ENCODE results near the gene ZEB1.
"Not testable (repeated sequence)": the region's sequence is repeated elsewhere in the genome, so short reads cannot be mapped to it uniquely, and the experiment has no call there.

ZEB1 gene

DNA sequence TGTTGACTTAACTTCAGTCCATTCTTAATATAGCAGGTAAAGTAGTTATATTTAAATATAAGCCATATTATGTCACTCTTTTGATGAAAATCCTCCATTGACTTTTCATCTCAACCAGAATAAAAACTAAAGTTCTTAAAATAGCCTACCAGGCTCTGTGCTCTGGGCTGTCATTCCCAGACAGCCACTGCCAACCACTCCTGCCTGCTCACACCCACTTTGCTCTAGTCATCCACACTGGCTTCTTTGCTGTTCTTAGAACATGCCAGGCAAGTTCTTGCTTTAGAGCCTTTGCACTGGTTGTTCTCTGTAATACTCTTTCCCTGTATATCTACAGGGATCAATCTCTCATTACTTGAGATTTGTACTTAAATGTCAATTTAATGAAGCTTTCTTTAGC lies 80.6 kb downstream of the ZEB1 start:
- Histone ChIP-seq H3K4ac (ENCODE audit: low read depth, low read length) (no peak overlapping the region), H2BK5ac (ENCODE audit: low read length) (no peak overlapping the region), H4K8ac (ENCODE audit: low read depth, low read length) (no peak overlapping the region), H3K56ac (ENCODE audit: low read length) (no peak overlapping the region), H3K23ac (ENCODE audit: low read length) (no peak overlapping the region), H3K9ac (ENCODE audit: low read length) (no peak overlapping the region), H3K4me2 (ENCODE audit: low read length) (no peak overlapping the region), H3K79me1 (ENCODE audit: low read length) (no peaks in the 10 kb centered on the region), H2AK5ac (ENCODE audit: low read length) (no peak overlapping the region), H2BK15ac (replicated peaks; ENCODE audit: low read depth) (no peak overlapping the region), H3K4me1 (ENCODE audit: control insufficient read depth, low read depth, low read length) (no peaks in the 10 kb centered on the region), H2BK120ac (ENCODE audit: low read depth, low read length) (no peak overlapping the region), H3K4me3 (ENCODE audit: low read length) (no peak overlapping the region), H3K27me3 (ENCODE audit: insufficient read depth, low read length, poor library complexity) (no peaks in the 10 kb centered on the region), H3K36me3 (ENCODE audit: control insufficient read depth, insufficient read depth, low read length) (no peaks in the 10 kb centered on the region), H3K79me2 (ENCODE audit: control insufficient read depth, insufficient read depth, low read length) (no peaks in the 10 kb centered on the region), H3K27ac (ENCODE audit: low read depth, low read length) (no peak overlapping the region), H4K5ac (ENCODE audit: low read length) (no peak overlapping the region), H3K18ac (ENCODE audit: low read length) (no peak overlapping the region)
- DNase-seq: no peak

DNA sequence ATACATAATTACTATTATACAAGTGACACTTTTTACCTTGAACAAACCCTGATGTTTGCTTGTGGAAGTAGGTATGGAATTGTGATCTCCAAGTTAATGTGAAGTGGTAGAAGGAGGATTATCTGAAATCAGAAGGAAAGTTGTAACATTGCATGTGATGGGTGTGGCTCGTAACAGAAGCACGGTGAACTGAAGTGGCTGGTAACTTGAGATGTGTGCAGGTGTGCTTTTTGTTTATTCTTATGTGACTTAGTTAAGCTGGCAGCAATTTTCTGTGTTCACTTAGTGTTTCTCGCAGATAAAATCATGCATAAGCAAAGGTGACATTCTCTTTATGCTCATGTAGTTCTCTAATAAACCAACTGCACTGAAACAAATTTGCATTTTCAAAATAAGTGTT lies 82.3 kb downstream of the ZEB1 start:
- Histone ChIP-seq H3K79me2 (ENCODE audit: control insufficient read depth, insufficient read depth, low read length) (no peaks in the 10 kb centered on the region), H4K5ac (ENCODE audit: low read length) (no peak overlapping the region), H3K4ac (ENCODE audit: low read depth, low read length) (no peak overlapping the region), H2AK5ac (ENCODE audit: low read length) (no peak overlapping the region), H4K8ac (ENCODE audit: low read depth, low read length) (no peak overlapping the region), H3K4me1 (ENCODE audit: control insufficient read depth, low read depth, low read length) (no peaks in the 10 kb centered on the region), H2BK120ac (ENCODE audit: low read depth, low read length) (no peak overlapping the region), H3K23ac (ENCODE audit: low read length) (no peak overlapping the region), H3K27ac (ENCODE audit: low read depth, low read length) (no peak overlapping the region), H3K27me3 (ENCODE audit: insufficient read depth, low read length, poor library complexity) (no peaks in the 10 kb centered on the region), H3K4me3 (ENCODE audit: low read length) (no peak overlapping the region), H2BK15ac (replicated peaks; ENCODE audit: low read depth) (no peak overlapping the region), H3K18ac (ENCODE audit: low read length) (no peak overlapping the region), H2BK5ac (ENCODE audit: low read length) (no peak overlapping the region), H3K9ac (ENCODE audit: low read length) (no peak overlapping the region), H3K56ac (ENCODE audit: low read length) (no peak overlapping the region), H3K79me1 (ENCODE audit: low read length) (no peaks in the 10 kb centered on the region), H3K36me3 (ENCODE audit: control insufficient read depth, insufficient read depth, low read length) (no peaks in the 10 kb centered on the region), H3K4me2 (ENCODE audit: low read length) (no peak overlapping the region)
- DNase-seq: no peak
- WGBS (ENCODE audit: extremely low coverage, insufficient coverage, low lambda C conversion rate): no CpG with 5 or more reads among the region's 3 CpGs

DNA sequence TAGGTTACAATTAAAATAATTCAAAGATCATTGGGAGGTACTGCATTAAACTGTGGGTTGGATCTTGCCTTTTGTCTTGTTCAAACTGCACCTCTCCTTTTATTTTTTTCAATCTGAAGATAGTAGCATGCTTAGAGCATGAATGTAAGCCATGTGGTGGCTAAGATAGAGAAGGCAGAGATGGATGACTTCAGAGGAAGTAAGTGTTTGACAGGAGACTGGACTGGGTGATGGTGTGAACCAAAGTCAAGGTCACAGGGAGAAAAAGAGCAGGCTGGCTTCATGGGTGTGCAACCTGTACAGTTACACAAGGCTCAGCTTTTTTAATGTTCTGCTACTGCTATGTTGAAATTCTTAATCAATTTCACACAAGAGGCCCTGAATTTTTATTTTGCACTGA lies 85.6 kb downstream of the ZEB1 start:
- Histone ChIP-seq H2AK5ac (ENCODE audit: low read length) (no peak overlapping the region), H2BK15ac (replicated peaks; ENCODE audit: low read depth) (no peak overlapping the region), H3K23ac (ENCODE audit: low read length) (no peak overlapping the region), H3K56ac (ENCODE audit: low read length) (no peak overlapping the region), H3K18ac (ENCODE audit: low read length) (no peak overlapping the region), H3K9ac (ENCODE audit: low read length) (no peak overlapping the region), H3K79me1 (ENCODE audit: low read length) (no peaks in the 10 kb centered on the region), H2BK120ac (ENCODE audit: low read depth, low read length) (no peak overlapping the region), H4K8ac (ENCODE audit: low read depth, low read length) (no peak overlapping the region), H3K79me2 (ENCODE audit: control insufficient read depth, insufficient read depth, low read length) (no peaks in the 10 kb centered on the region), H4K5ac (ENCODE audit: low read length) (no peak overlapping the region), H2BK5ac (ENCODE audit: low read length) (no peak overlapping the region), H3K36me3 (ENCODE audit: control insufficient read depth, insufficient read depth, low read length) (no peaks in the 10 kb centered on the region), H3K27me3 (ENCODE audit: insufficient read depth, low read length, poor library complexity) (no peaks in the 10 kb centered on the region), H3K4me2 (ENCODE audit: low read length) (no peak overlapping the region), H3K4me1 (ENCODE audit: control insufficient read depth, low read depth, low read length) (no peaks in the 10 kb centered on the region), H3K4me3 (ENCODE audit: low read length) (no peak overlapping the region), H3K27ac (ENCODE audit: low read depth, low read length) (no peak overlapping the region), H3K4ac (ENCODE audit: low read depth, low read length) (no peak overlapping the region)
- DNase-seq: no peak

DNA sequence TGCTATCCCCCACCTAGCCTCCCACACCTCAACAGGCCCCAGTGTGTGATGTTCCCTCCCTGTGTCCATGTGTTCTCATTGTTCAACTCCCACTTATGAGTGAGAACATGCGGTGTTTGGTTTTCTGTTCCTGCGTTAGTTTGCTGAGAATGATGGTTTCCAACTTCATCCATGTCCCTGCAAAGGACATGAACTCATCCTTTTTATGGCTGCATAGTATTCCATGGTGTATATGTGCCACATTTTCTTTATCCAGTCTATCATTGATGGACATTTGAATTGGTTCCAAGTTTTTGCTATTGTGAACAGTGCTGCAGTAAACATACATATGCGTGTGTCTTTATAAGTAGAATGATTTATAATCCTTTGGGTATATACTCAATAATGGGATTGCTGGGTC lies 86.8 kb downstream of the ZEB1 start:
- not testable (repeated sequence) for H3K27ac ChIP-seq (ENCODE audit: low read depth, low read length); H3K79me1 ChIP-seq (ENCODE audit: low read length); H3K79me2 ChIP-seq (ENCODE audit: control insufficient read depth, insufficient read depth, low read length); H2BK120ac ChIP-seq (ENCODE audit: low read depth, low read length); H4K5ac ChIP-seq (ENCODE audit: low read length); H3K4me2 ChIP-seq (ENCODE audit: low read length); H3K36me3 ChIP-seq (ENCODE audit: control insufficient read depth, insufficient read depth, low read length); H2BK5ac ChIP-seq (ENCODE audit: low read length); H3K56ac ChIP-seq (ENCODE audit: low read length); H3K4me1 ChIP-seq (ENCODE audit: control insufficient read depth, low read depth, low read length); H3K18ac ChIP-seq (ENCODE audit: low read length); H3K9ac ChIP-seq (ENCODE audit: low read length); H2BK15ac ChIP-seq (replicated peaks; ENCODE audit: low read depth); H3K27me3 ChIP-seq (ENCODE audit: insufficient read depth, low read length, poor library complexity); H2AK5ac ChIP-seq (ENCODE audit: low read length); H3K4me3 ChIP-seq (ENCODE audit: low read length); H3K23ac ChIP-seq (ENCODE audit: low read length); DNase-seq; H3K4ac ChIP-seq (ENCODE audit: low read depth, low read length); H4K8ac ChIP-seq (ENCODE audit: low read depth, low read length)
- no CpG with 5 or more reads among the region's 3 CpGs for WGBS (ENCODE audit: extremely low coverage, insufficient coverage, low lambda C conversion rate)

DNA sequence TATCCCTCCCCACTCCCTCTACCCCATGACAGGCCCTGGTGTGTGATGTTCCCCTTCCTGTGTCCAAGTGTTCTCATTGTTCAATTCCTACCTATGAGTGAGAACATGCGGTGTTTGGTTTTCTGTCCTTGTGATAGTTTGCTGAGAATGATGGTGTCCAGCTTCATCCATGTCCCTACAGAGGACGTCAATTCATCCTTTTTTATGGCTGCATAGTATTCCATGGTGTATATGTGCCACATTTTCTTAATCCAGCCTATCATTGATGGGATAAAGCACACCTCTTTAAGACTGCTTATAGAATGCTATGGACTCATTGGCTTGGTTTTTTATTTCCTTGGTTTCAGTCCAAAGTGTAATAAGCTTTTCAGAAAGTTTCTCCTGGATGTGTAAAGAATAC lies 93.4 kb downstream of the ZEB1 start:
- H3K79me1 ChIP-seq (ENCODE audit: low read length); H2BK5ac ChIP-seq (ENCODE audit: low read length); H2BK15ac ChIP-seq (replicated peaks; ENCODE audit: low read depth); H4K8ac ChIP-seq (ENCODE audit: low read depth, low read length); H3K27ac ChIP-seq (ENCODE audit: low read depth, low read length); H4K5ac ChIP-seq (ENCODE audit: low read length); H3K4ac ChIP-seq (ENCODE audit: low read depth, low read length); H3K79me2 ChIP-seq (ENCODE audit: control insufficient read depth, insufficient read depth, low read length); H2AK5ac ChIP-seq (ENCODE audit: low read length); DNase-seq; H3K4me3 ChIP-seq (ENCODE audit: low read length); H3K56ac ChIP-seq (ENCODE audit: low read length); H3K9ac ChIP-seq (ENCODE audit: low read length); H3K36me3 ChIP-seq (ENCODE audit: control insufficient read depth, insufficient read depth, low read length); H3K23ac ChIP-seq (ENCODE audit: low read length); H3K4me2 ChIP-seq (ENCODE audit: low read length); H3K18ac ChIP-seq (ENCODE audit: low read length); H3K4me1 ChIP-seq (ENCODE audit: control insufficient read depth, low read depth, low read length); H3K27me3 ChIP-seq (ENCODE audit: insufficient read depth, low read length, poor library complexity); H2BK120ac ChIP-seq (ENCODE audit: low read depth, low read length): not testable (repeated sequence)
- no CpG with 5 or more reads among the region's 2 CpGs for WGBS (ENCODE audit: extremely low coverage, insufficient coverage, low lambda C conversion rate)

DNA sequence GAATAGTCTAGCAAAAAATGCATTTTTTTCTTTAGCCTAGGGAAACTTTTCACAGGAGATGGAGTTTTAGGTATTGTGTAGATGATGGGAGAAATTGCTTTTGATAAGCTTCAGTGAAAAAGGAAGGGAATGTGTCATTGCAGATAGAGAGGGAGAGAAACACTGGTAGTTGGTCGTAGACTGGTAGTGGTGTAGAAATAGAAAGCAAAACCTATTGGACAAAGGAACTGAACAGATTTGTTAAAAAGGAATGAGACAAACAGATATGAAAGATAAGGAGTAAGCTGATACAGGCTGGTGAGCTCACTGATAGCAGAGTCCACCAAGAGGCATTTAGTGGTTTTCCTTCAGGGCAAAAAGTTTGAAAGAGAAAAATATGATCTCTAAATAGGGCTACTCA lies 94.3 kb downstream of the ZEB1 start:
- Histone ChIP-seq H3K18ac (ENCODE audit: low read length) (no peak overlapping the region), H2BK120ac (ENCODE audit: low read depth, low read length) (no peak overlapping the region), H3K4me1 (ENCODE audit: control insufficient read depth, low read depth, low read length) (no peaks in the 10 kb centered on the region), H2BK5ac (ENCODE audit: low read length) (no peak overlapping the region), H3K27ac (ENCODE audit: low read depth, low read length) (no peak overlapping the region), H3K56ac (ENCODE audit: low read length) (no peak overlapping the region), H3K4me3 (ENCODE audit: low read length) (no peak overlapping the region), H3K36me3 (ENCODE audit: control insufficient read depth, insufficient read depth, low read length) (no peaks in the 10 kb centered on the region), H4K5ac (ENCODE audit: low read length) (no peak overlapping the region), H3K9ac (ENCODE audit: low read length) (no peak overlapping the region), H4K8ac (ENCODE audit: low read depth, low read length) (no peak overlapping the region), H3K27me3 (ENCODE audit: insufficient read depth, low read length, poor library complexity) (no peaks in the 10 kb centered on the region), H3K23ac (ENCODE audit: low read length) (no peak overlapping the region), H2BK15ac (replicated peaks; ENCODE audit: low read depth) (no peak overlapping the region), H2AK5ac (ENCODE audit: low read length) (no peak overlapping the region), H3K4ac (ENCODE audit: low read depth, low read length) (no peak overlapping the region), H3K79me1 (ENCODE audit: low read length) (no peaks in the 10 kb centered on the region), H3K4me2 (ENCODE audit: low read length) (no peak overlapping the region), H3K79me2 (ENCODE audit: control insufficient read depth, insufficient read depth, low read length) (no peaks in the 10 kb centered on the region)
- no peak for DNase-seq
- WGBS (ENCODE audit: extremely low coverage, insufficient coverage, low lambda C conversion rate): no CpG with 5 or more reads among the region's 1 CpG
